ENCODE measurements around the gene TOMM34.

The TOMM34 gene

DNA sequence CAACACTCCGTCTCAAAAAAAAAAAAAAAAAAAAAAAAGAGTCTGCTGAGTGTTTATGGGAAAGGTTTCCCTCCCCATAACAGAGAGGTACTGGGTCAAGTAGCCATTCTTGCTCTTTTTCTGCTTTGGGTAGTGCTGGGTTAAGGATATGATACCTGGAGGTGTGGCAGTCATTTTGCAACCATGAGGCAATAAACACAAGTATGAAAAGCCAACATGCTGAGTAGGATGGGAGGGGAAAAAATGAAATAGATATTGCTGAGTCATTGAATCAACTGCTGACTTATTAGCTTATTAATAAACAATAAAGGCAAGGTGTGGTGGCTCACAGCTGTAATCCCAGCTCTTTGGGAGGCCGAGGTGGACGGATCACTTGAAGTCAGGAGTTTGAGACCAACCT lies 2.3 kb upstream of the TOMM34 start:
- DNase-seq (ENCODE audit: low read depth), result no peak

DNA sequence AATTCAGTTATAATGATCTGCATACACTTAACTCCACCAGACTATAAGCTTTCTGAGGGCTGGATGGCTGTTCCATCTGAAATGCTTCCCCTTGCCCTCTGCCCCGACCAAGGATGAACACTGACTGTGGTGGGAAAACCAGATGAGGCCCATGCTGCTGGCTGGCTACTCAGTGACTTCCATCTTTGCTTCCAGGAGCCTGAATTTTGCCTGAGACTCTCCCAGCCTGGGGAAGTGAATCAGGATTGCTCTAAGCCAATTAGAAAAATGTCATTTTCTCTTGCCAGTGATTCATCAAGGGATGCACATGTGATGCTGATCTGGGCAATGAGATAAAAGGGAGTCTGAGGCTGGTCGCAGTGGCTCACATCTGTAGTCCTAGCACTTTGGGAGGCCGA lies 1.7 kb upstream of the TOMM34 start:
- DNase-seq (ENCODE audit: low read depth), result peak; percentile 40

DNA sequence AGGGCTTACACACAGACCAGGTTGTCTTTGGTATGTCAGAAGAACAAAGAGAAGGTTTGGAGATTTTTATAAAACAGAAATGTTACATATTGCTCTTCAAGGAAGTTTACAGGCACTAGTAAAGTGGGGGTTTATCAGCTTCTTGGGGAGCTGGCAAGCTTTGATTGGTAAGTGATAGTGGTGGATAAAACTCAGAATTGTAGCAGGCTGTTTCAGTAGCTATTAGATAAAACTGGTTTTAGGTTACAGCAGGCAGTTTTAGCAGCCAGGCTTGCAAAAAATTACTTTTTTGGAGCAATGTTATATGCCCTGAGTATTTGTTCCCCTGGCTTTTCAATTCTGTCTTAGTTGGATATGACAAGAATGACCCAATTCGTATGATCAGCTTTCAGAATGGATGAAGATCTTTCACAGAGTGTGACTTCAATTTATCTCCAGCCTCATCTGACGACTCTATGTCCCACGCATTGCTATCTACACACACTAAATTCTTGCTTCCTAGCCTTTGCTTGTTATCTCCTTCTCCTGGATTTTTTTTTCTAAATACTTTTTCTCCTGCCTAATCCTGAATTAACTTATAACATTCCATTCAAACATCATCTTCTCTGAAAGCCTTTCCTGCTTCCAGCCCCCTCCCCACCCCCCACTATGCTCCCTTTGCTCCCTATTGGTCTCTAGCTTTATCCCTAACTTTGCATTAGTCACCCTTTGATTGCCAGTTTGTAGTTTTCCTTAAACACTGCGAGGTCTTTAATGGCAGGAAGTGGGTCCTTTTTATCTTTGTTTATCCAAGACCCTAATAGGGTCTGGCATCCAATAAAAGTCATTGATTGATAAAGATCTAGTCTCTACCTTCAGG lies 1.0 kb upstream of the TOMM34 start:
- DNase-seq (ENCODE audit: low read depth), result no peak

DNA sequence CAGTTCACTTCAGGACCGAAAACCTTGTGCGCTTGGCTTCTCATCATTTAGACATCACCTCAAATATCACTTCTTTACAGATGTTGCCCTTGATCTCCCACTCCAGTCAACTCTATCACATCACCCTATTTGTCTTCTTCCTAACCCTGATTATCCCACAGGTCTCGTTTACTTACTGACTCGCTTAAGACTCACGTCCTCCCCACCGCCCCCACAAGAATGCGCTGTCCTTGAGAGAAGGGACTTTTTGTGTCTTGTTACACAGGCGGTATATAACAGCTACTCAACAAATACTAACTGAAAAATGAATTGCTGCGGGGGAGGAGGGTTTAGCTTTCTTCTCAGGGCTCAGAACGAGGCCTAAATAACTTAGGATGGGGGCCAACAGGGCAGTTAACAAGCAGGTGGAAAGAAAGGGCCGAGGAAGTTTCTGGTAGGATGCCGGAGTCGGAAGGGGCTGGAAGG lies 527 bp downstream of the TOMM34 start:
- no peak for DNase-seq (ENCODE audit: low read depth)

DNA sequence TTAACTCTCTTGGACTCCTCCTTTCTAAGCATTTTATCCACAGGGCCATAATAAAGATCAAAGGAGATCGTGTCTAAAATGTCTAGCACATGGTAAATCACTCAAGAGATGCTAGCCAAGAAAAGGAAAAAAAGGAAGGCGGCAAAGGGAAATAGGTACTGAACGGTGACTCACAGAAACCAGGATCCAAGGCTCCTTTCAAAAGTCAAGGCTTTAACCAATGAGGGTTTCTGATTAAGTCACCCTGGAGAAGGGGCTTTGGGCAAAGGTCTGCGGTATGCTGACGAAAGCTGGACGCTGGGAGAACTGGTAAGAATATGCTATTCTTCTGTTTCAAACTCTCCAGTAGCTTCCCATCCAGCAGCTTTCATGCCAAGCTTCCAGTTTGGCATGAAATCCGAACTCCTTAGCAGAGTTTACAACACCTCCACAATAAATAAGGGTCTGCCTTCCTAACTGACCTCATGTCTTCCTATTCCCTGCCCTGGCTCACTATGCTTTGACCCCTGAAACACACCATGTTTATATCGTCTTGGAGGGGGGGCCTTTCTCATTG lies 1.0 kb downstream of the TOMM34 start:
- no peak for DNase-seq (ENCODE audit: low read depth)

DNA sequence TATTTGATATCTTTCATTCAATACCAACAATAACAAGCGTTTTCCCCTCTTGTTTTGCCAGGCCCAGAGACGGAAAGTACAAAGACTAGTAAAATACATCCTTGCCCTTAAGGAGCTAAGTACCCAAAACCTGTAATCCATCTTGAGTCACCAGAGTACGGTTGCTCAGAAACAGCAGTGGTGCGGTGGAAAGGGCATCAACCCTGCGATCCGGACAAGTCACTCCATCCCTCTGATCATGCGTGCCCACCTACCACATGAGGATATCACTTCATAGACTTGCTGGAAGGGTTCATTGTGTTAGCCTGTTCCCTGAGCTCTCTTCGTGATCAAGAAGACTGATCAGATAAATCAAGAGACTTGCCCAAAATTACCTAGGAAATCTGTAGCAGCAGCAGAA lies 1.9 kb downstream of the TOMM34 start:
- no peak for DNase-seq (ENCODE audit: low read depth)

DNA sequence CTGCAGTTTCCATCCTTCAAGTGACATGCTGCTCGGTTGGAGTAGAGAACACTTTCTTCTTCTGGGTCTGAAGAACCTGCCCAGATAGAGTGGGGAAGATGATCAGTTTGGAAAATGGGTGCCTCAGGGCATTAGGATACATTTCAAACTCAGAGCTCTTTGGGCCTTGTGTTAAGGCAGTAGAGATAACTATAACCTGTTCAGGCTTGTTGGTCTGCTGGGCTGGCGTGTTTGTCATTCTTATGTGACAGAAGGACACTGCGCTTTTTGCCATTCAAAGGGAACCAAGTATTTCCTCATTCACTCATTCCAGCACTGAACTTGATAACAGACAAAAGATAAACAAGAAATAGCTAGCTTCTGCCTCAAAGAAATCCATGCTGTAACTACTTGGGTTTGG lies 3.8 kb downstream of the TOMM34 start:
- DNase-seq (ENCODE audit: low read depth), result no peak

DNA sequence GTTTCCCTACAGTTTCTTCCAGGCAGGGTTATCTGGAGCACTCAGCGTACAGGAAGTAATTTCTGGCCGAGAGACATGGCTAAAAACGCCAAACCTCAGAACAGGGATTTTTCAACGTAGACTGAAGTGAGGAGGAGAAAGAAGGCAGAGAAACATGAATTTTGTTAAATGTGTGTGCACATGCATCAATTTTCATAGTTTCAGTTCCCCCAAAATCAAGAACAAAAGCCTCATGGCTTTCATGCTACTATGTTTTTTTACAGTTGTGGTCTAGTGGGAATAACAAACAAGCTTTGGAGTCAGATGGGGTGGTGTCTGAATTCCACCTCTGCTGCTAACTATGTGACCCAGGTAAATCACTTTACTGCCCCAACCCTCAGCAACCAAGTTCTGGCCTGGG lies 4.9 kb downstream of the TOMM34 start:
- DNase-seq (ENCODE audit: low read depth), result no peak

DNA sequence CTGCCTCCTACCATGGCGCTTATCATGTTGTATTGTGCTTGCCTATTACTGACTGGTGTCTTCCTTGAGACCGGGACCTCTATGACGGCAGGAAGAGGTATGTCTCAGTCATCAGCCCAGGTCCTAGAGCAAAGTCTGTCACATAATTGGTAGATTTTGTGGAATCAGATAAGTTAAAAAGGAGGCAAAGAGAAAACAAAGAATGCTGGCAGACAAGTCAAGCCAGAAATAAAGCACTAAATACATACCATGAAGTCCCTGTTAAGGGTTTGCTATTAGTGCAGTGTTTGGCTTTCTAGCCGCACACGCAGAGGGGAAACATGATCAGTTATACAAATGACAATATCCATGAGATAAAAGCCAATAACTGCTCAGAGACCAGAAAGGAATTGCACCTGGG lies 6.0 kb downstream of the TOMM34 start:
- no peak for DNase-seq (ENCODE audit: low read depth)

DNA sequence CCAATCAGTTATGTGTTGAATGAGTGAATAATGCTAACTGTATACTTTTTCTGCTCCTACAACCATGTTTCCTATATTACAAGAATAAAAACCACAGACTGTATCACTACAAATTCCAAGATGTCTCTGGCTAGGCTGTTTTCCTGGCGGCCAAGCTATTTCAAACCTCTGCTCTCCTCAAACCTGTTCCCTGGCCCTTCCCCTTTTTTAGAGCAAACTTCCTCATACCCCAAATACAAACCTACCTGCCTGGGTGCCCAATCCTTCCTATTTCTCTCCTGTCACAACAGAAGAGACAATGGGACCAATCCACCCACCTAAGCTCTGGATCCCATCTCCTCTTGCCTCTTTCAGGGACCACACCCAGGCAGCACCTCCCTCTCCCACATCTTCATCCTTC lies 7.5 kb downstream of the TOMM34 start:
- DNase-seq (ENCODE audit: low read depth), result no peak

DNA sequence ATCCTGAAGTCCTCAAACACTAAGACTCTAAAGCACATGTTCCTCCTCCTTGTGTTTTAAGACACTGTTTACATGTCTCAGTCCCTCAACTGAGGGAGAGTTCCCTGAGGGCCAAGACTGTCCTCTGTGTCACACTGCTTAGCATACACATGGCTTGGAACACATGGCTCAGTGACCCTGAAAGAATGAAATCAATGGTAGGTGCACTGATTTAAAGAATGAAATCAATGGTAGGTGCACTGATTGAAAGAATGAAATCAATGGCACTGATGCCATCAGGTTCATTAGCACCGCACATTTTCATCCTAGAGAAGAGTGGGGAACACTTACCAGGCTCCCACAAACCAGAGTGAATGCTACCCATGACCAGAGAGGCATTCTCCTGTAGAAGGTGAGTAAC lies 9.8 kb downstream of the TOMM34 start:
- no peak for DNase-seq (ENCODE audit: low read depth)

DNA sequence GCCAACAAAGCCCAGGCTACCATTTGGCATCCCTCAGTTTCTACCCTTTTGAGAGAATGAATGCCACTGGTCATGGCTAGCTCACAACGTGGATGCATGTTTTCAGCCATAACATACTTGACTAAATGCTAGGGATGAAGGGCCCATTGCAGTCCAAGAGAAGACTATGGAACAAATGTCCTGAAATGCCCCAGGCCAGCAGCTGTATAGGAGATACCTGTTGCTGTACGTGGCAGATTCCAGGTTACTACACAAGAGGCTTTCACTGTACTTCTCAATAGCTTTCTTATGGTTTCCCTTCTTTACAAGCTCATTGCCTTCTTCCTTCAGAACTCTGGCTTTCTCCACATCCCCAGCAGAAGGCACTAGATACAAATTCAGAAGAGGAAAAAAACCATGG lies 11.7 kb downstream of the TOMM34 start:
- DNase-seq (ENCODE audit: low read depth), result no peak

DNA sequence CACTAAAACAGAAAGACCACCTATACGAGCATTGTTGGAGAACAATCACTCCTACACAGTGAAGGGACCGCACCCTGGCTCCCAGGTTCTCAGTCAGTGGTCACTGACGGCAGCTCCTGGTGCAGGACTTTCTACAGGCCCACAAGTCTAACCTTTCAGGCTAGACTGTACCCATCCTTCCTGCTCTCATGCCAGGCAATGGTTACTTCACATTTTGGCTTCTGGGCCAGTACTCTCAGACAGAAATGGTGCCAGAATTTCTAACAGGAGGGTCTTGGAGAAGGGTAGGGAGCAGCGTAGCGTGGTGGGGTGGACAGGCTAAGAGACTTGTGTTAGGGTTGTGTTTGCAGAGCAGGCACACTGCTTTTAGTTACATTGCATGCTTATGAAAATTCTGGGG lies 12.1 kb downstream of the TOMM34 start:
- no peak for DNase-seq (ENCODE audit: low read depth)

DNA sequence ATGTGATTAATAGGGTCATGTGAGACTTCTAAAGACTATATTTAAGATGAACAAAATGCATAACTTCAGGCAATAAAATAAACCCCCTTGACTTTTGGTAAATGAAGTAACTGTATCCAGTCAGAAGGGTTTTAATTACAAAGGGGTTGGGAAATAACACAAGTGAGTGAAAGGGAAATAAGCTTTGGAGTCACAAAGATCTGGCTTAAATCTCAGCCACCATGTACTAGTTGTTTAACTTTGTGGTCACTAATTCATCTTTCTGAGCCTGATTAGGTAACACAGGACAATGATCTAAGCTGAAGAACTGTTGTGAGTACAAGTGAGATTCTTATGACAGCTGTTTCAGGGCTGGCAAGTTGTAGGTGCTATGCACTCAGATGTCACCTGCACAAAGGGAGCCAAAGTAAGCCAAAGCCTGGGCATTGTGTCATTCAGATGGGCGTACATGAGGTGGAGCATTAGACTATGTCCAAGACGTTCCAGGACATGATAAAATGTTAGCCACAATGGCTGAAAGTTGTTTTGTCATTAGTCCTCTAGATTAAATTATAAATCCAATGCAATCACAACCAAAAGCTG lies 13.8 kb downstream of the TOMM34 start:
- no peak for DNase-seq (ENCODE audit: low read depth)

DNA sequence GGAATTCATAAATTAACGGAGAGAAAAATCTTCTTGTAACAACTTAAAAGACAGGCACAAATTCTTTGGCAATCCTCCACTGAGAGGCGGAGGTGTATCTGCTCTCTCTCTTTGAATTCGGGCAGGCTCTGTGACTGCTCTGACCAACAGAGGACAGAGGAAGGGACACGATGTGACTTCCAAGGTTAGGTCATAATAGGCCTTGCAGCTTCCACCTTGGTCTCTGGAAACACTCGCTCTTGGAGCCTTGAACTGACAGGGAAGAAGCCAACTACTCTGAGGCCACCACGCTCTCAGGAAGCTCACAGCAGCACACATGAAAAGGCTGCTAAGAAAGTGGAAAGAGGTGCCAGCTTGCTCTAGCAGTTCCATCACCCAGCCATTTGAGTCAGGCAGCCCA lies 14.9 kb downstream of the TOMM34 start:
- DNase-seq (ENCODE audit: low read depth), result no peak

DNA sequence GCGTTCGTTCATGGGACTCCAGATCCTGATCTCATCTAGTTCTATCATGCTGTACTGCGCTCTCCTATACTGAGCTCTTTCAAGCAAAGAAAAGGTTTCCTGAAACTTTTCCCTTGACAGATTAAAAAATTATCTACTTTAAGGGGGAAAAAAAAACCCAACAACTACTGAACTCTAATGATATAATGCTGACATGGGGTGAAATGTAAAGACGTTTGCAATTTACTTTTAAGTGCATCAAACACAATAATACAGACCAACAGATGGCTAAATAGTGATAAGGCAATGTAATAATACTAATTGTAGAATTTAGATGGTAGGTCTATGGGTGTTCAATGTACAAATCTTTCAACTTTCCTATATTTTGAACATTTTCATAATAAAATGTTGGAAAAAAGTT lies 16.4 kb downstream of the TOMM34 start:
- DNase-seq (ENCODE audit: low read depth), result no peak

DNA sequence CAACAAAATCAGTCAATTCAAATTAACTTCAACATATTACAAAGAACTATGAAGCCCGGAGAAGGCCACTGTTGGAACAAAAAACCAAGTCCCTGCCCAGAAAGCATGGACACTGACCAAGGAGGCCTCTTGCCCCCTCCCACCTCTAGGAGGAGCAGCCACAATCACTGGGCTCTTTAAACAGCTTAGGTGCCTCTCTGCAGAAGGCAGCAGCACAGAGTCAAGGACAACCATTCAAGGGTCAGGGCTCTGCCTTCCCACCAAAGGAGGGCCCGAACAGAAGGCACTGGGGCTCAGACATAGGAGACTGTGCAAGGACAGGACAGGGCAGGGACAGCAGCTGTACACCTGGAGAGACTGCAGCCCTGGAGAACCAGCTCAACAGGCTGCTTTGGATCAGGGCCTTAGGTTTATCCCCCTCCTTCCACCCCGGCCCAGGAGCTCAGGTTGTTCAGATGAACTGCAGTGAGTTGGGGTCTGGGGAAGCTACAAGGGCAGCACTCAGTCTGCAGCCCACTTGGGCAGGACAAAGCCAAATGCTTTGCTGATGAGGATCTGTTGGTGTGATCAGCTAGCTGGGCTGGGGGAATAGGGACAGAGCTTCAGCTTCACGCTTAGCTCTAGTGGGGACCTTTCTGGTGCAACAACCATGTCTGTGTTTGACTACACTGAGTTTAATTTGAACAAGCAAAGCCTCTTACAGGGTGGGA lies 17.8 kb downstream of the TOMM34 start:
- no peak for DNase-seq (ENCODE audit: low read depth)

DNA sequence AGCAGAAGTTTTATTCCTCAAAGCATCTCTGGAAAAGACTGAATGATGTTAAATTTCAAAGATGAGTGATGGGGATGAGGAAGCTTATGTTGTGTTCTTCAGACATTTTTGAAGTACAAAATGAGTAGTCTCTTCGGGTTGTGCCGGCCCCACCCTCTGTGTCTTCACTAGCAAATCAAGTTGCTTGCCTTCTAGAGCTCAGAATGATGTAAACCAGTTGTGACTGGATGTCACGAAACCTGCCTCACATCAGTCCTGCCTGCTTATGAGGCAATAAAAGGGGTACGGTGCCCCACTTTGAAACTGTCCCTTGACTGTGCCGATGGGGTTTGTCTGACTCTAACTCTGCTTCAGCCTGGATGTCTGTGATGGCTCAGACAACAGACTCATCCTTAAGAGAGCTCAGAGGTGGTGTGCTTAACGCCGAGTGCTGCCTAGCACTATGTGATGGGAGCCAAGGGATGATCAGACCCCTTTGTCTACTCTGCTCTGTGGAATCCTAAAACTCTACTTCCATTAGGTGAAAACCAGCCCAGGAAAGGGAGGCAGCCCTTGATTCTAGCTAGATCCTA lies 19.0 kb downstream of the TOMM34 start:
- no peak for DNase-seq (ENCODE audit: low read depth)

DNA sequence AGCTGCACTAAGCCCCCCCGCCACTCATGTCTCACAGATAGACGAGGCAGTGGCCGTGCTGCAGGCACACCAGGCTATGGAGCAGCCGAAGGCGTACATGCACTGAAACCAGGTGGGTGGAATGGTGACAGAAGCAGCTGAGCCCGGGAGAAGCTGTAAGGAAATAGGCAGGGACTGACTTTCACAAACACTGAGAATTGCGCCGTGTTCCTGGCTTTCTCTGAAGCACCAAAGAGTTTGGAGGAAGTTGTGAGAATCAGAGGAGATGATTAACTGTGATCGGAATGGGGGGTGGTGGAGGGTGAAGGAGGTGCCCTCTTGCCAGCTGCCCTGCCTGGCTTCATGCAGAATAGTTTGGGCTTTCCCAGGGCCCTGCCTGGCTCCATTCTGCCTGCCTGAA lies 21.6 kb downstream of the TOMM34 start:
- DNase-seq (ENCODE audit: low read depth), result no peak

DNA sequence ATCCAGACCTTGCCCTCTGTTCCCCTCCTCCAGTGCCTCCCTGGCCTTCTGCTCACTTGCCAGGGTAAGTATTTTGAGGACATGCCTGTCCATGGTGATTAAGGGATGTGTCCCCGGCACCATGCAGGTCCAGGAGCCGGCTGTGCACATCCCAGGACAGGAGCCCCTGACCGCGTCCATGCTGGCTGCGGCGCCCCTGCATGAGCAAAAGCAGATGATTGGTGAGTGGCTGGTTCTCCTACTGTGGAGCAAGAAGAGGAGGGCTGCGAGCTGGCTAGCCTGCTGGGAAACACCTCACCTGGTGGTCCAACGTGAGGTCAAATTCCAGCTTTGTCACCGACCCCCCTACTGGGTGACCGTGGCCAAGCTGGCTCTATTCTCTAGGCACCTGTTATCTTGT lies 23.7 kb downstream of the TOMM34 start:
- no peak for DNase-seq (ENCODE audit: low read depth)

DNA sequence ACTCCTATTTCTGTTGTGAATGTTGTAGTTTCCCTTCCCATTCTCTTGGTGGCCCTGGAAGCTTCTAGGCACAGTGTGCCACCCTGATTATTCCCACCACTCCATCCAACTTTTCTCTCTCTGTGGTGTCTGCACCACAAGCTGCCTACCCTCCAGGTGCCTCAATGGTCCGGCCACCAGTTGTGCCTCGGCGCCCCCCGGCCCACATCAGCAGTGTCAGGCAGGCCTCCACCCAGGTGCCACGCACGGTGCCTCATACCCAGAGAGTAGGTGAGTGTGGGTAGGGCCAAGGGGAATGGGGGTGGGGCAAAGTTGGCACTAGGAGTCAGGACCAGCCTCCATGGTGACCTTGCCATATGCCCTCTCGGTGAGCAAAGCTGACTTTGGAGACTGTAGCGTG lies 27.3 kb downstream of the TOMM34 start:
- DNase-seq (ENCODE audit: low read depth), result no peak

DNA sequence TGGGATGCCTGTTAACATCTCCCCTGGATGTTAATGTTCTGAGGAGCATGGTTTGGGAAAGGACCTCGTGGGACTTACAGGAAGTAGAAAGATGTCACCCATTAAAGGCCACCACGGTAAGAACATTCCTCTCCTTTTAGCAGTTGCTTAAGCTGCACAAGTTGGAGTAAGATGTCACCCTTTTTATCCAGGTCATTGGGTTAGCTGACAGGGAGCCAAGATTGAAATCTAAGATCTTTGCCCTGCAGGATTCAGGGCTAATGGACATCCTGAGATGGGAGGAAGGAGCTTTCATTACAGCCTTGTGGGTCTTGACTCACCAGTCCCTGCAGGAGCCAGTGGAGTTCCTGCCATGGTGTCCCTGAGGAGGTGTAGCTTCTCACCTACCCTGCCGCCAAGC lies 28.3 kb downstream of the TOMM34 start:
- no peak for DNase-seq (ENCODE audit: low read depth)
